T-cell (primary cell): ENCODE data around the gene ERCC1. TPM values are rescaled to one million over a fixed set of nuclear protein-coding genes. Genes with fewer than 3 reads are reported as not detected.
"Not testable (repeated sequence)": the region's sequence is repeated elsewhere in the genome, so short reads cannot be mapped to it uniquely, and the experiment has no call there.

Source experiments
- ATAC-seq, 4 experiments: fragments of 200-7000 bp in 3 of 4; fragments of 150-1000 bp in 1 of 4; cut with Tn5 transposase; replicated peaks in 1 of 4; 1 replicate in 3 of 4; 2 replicates in 1 of 4; pipeline ENCODE4 v1.10.0; 2021; ENCODE audit warnings: moderate library complexity in 3 of 4, mild to moderate bottlenecking in 2 of 4, moderate number of reproducible peaks in 1 of 4
- CTCF ChIA-PET, 2 donors: fragments of 300-600 bp; sonication (Branson Sonifier 250); formaldehyde crosslinking; loops; one replicate each; lab custom pipeline; 2022; ENCODE audit warnings: antibody characterized with exemption in 2 of 2; lab: Charles Lee
- POLR2A ChIA-PET, 2 donors: fragments of 300-600 bp; sonication (Branson Sonifier 250); formaldehyde crosslinking; loops; one replicate each; lab custom pipeline; 2022; ENCODE audit warnings: antibody characterized with exemption in 2 of 2; lab: Charles Lee
- DNase-seq, 35 experiments: peaks; one replicate each; pipeline versions ENCODE4 v3.0.0 to v3.0.0-alpha.2; 2013 to 2023
- H3K27ac ChIP-seq: one replicate; pipeline ENCODE4 v1.5.1; 2013; ENCODE audit warnings: low read length
- H3K27me3 ChIP-seq, 2 experiments: replicated peaks in 1 of 2; 1 replicate in 1 of 2; 2 replicates in 1 of 2; pipeline versions ENCODE4 v1.6.1 to v1.7.0; 2013; ENCODE audit warnings: low read length in 1 of 2, mixed read lengths in 1 of 2; ENCODE audit not compliant: control insufficient read depth in 2 of 2, insufficient read depth in 2 of 2; ENCODE audit errors: extremely low read depth in 1 of 2
- H3K36me3 ChIP-seq, 2 donors: 1 replicate in 1 of 2; 2 replicates in 1 of 2; pipeline versions ENCODE4 v1.6.1 to v1.7.0; 2013; ENCODE audit warnings: low read length in 1 of 2; ENCODE audit not compliant: control insufficient read depth in 2 of 2, insufficient read depth in 1 of 2; ENCODE audit errors: extremely low read depth in 1 of 2
- H3K4me1 ChIP-seq, 2 experiments: 1 replicate in 1 of 2; 2 replicates in 1 of 2; pipeline versions ENCODE4 v1.6.1 to v1.7.0; 2013; ENCODE audit warnings: low read length in 2 of 2, mixed read lengths in 1 of 2; ENCODE audit not compliant: insufficient read depth in 2 of 2, control insufficient read depth in 1 of 2; ENCODE audit errors: extremely low read depth in 1 of 2
- H3K4me3 ChIP-seq, 2 donors: 1 replicate in 1 of 2; 2 replicates in 1 of 2; pipeline versions ENCODE4 v1.5.1 to v1.7.0; 2013; ENCODE audit warnings: mild to moderate bottlenecking in 2 of 2, low read length in 1 of 2, moderate library complexity in 1 of 2; ENCODE audit not compliant: control insufficient read depth in 1 of 2; ENCODE audit errors: extremely low read depth in 1 of 2
- H3K9me3 ChIP-seq: 2 replicates; pipeline ENCODE4 v1.7.0; 2013
- H3K27ac Mint-ChIP-seq, 2 donors: one replicate each; pipeline ENCODE4 v1.8.0; 2020 to 2021; ENCODE audit warnings: mild to moderate bottlenecking in 2 of 2, mixed read lengths in 2 of 2
- H3K27me3 Mint-ChIP-seq, 2 donors: one replicate each; pipeline ENCODE4 v1.8.0; 2021 to 2022; ENCODE audit warnings: mixed read lengths in 2 of 2
- H3K36me3 Mint-ChIP-seq: one replicate; pipeline ENCODE4 v1.8.0; 2021; ENCODE audit warnings: mixed read lengths
- H3K4me1 Mint-ChIP-seq, 3 donors: one replicate each; pipeline ENCODE4 v1.8.0; 2020 to 2022; ENCODE audit warnings: mixed read lengths in 3 of 3, mild to moderate bottlenecking in 1 of 3
- H3K4me3 Mint-ChIP-seq, 3 donors: one replicate each; pipeline ENCODE4 v1.8.0; 2020 to 2022; ENCODE audit warnings: mild to moderate bottlenecking in 3 of 3, mixed read lengths in 3 of 3, moderate library complexity in 3 of 3
- H3K9me3 Mint-ChIP-seq, 3 donors: one replicate each; pipeline ENCODE4 v1.8.0; 2020 to 2022; ENCODE audit warnings: mixed read lengths in 3 of 3
- WGBS: methylation state at CpG from one replicate; pipeline ENCODE4 v1.1.5; 2013; ENCODE audit warnings: missing lambda C conversion rate; ENCODE audit not compliant: insufficient coverage; 5-methylcytosine and 5-hydroxymethylcytosine counted together
- total RNA-seq, 35 experiments: library from RNA in 6 of 35; stranded (reverse) in 6 of 35; fragments of 120-200 nt in 1 of 35; gene quantifications; one replicate each; pipeline versions ENCODE4 v1.2.1 to v1.2.4 and lab custom pipeline; 2013 to 2026

The ERCC1 gene
- total RNA-seq, 5 donors from 2014 or later (not counting 1 experiment from before 2014, with no cell fraction given): 41.7 to 55.4 (median 51.6) TPM

GRCh38 chr19:45418802-45419201 is 4.9 kb downstream of the ERCC1 start:
- no peak for ATAC-seq
- H3K27me3 ChIP-seq: no peaks in the 10 kb centered on the region
- no peak for DNase-seq
- H3K9me3 Mint-ChIP-seq: no peaks in the 10 kb centered on the region
- H3K36me3 ChIP-seq: peaks cover 18 to 44% of the 10 kb centered on the region in 2 donors
- peaks cover 17 to 42% of the 10 kb centered on the region in 2 experiments for H3K4me1 ChIP-seq
- ChIA-PET POLR2A (no interaction called here), CTCF (no interaction called here)
- no peak overlapping the region for H3K27ac ChIP-seq
- no peak overlapping the region for H3K27ac Mint-ChIP-seq
- WGBS: no CpG with 5 or more reads among the region's 9 CpGs
- peaks cover 27% of the 10 kb centered on the region for H3K36me3 Mint-ChIP-seq
- H3K4me3 Mint-ChIP-seq: no peak overlapping the region
- peaks cover 21 to 42% (median 32%) of the 10 kb centered on the region in 3 donors for H3K4me1 Mint-ChIP-seq
- H3K9me3 ChIP-seq: no peaks in the 10 kb centered on the region
- no peak overlapping the region for H3K4me3 ChIP-seq
- no peaks in the 10 kb centered on the region for H3K27me3 Mint-ChIP-seq

- POLR2A ChIA-PET: no interaction called here
- Histone ChIP-seq H3K36me3 (peaks cover 18 to 52% of the 10 kb centered on the region in 2 donors), H3K27ac (no peak overlapping the region), H3K27me3 (no peaks in the 10 kb centered on the region), H3K4me1 (peaks cover 14 to 25% of the 10 kb centered on the region in 2 experiments), H3K4me3 (no peak overlapping the region), H3K9me3 (no peaks in the 10 kb centered on the region)
- no peaks in the 10 kb centered on the region for H3K27me3 Mint-ChIP-seq
- H3K27ac Mint-ChIP-seq: no peak overlapping the region
- 81% methylated on average over 4 of the region's 4 CpGs for WGBS
- DNase-seq (no peak), ATAC-seq (no peak)
- CTCF ChIA-PET: no interaction called here
- no peaks in the 10 kb centered on the region for H3K9me3 Mint-ChIP-seq
- no peak overlapping the region for H3K4me3 Mint-ChIP-seq
- peaks cover 4 to 28% (median 19%) of the 10 kb centered on the region in 3 donors for H3K4me1 Mint-ChIP-seq
- peaks cover 39% of the 10 kb centered on the region for H3K36me3 Mint-ChIP-seq
Observed at GRCh38 chr19:45417151-45417550, 6.6 kb downstream of the ERCC1 start.

- ChIA-PET POLR2A (no interaction called here), CTCF (interaction anchor here in 1 of 2 donors (0.7 kb wide), 1 partner anchor 236 kb away, joined by 4 read pairs; the partner anchor contains the start of gene TRAPPC6A)
Observed at GRCh38 chr19:45414468-45414867, 9.2 kb downstream of the ERCC1 start.

GRCh38 chr19:45413497-45413896 is 10.2 kb downstream of the ERCC1 start:
- H3K4me1 Mint-ChIP-seq: peaks cover under 1 to 5% (median 3%) of the 10 kb centered on the region in 3 donors
- H3K36me3 Mint-ChIP-seq: peaks cover 29% of the 10 kb centered on the region
- no peak overlapping the region for H3K27ac Mint-ChIP-seq
- H3K4me1 ChIP-seq: no peaks in the 10 kb centered on the region
- H3K27me3 Mint-ChIP-seq: no peaks in the 10 kb centered on the region
- ATAC-seq (no peak), DNase-seq (no peak)
- H3K27me3 ChIP-seq: no peaks in the 10 kb centered on the region
- peaks cover 14 to 39% of the 10 kb centered on the region in 2 donors for H3K36me3 ChIP-seq
- no peaks in the 10 kb centered on the region for H3K9me3 ChIP-seq
- CTCF ChIA-PET: interaction anchor here in 1 of 2 donors (0.6 kb wide), 1 partner anchor 390 kb away, joined by 3 read pairs; no protein-coding TSS in a partner anchor
- no peak overlapping the region for H3K27ac ChIP-seq
- 94% methylated on average over 4 of the region's 6 CpGs for WGBS
- POLR2A ChIA-PET: no interaction called here
- no peak overlapping the region for H3K4me3 Mint-ChIP-seq
- H3K4me3 ChIP-seq: no peak overlapping the region
- no peaks in the 10 kb centered on the region for H3K9me3 Mint-ChIP-seq

More at GRCh38 chr19:45414468-45414867, 9.2 kb downstream of the ERCC1 start:
- Mint-ChIP-seq H3K9me3 (no peaks in the 10 kb centered on the region), H3K27me3 (no peaks in the 10 kb centered on the region), H3K27ac (no peak overlapping the region), H3K36me3 (peaks cover 33% of the 10 kb centered on the region), H3K4me3 (no peak overlapping the region), H3K4me1 (peaks cover 0 to 12% (median 5%) of the 10 kb centered on the region in 3 donors)
- H3K4me3 ChIP-seq: no peak overlapping the region
- no peaks in the 10 kb centered on the region for H3K9me3 ChIP-seq
- H3K27ac ChIP-seq: no peak overlapping the region
- H3K4me1 ChIP-seq: peaks cover 7 to 8% of the 10 kb centered on the region in 2 experiments
- peaks cover 14 to 43% of the 10 kb centered on the region in 2 donors for H3K36me3 ChIP-seq
- no peak for DNase-seq
- WGBS: 91% methylated on average over 8 of the region's 8 CpGs
- no peak for ATAC-seq
- H3K27me3 ChIP-seq: no peaks in the 10 kb centered on the region

- H3K4me3 Mint-ChIP-seq, POLR2A ChIA-PET, DNase-seq, ATAC-seq, H3K27ac Mint-ChIP-seq, H3K4me3 ChIP-seq, H3K27me3 Mint-ChIP-seq, H3K27ac ChIP-seq, H3K27me3 ChIP-seq, H3K9me3 ChIP-seq, H3K9me3 Mint-ChIP-seq: not testable (repeated sequence)
- H3K4me1 Mint-ChIP-seq: peaks cover 19 to 29% (median 21%) of the 10 kb centered on the region in 3 donors
- peaks cover 0 to 19% of the 10 kb centered on the region in 2 donors for H3K36me3 ChIP-seq
- WGBS: no CpG with 5 or more reads among the region's 4 CpGs
- peaks cover 21% of the 10 kb centered on the region for H3K36me3 Mint-ChIP-seq
- H3K4me1 ChIP-seq: peaks cover 0 to 21% of the 10 kb centered on the region in 2 experiments
- CTCF ChIA-PET: interaction anchor here in 1 of 2 donors (0.5 kb wide), 1 partner anchor 20 kb away, joined by 3 read pairs; no protein-coding TSS in a partner anchor
Observed at GRCh38 chr19:45410330-45410729, 13.4 kb downstream of the ERCC1 start.

GRCh38 chr19:45409557-45409920 is 14.2 kb downstream of the ERCC1 start:
- Histone ChIP-seq H3K27me3 (peaks cover 0 to 11% of the 10 kb centered on the region in 2 experiments), H3K27ac (no peak overlapping the region), H3K36me3 (peaks cover 0 to 15% of the 10 kb centered on the region in 2 donors), H3K4me3 (no peak overlapping the region), H3K9me3 (no peaks in the 10 kb centered on the region), H3K4me1 (peaks cover 2 to 29% of the 10 kb centered on the region in 2 experiments)
- H3K4me3 Mint-ChIP-seq: no peak overlapping the region
- ATAC-seq (no peak), DNase-seq (no peak)
- ChIA-PET CTCF (interaction anchor here in 1 of 2 donors (0.5 kb wide), 1 partner anchor 19 kb away, joined by 3 read pairs; no protein-coding TSS in a partner anchor), POLR2A (no interaction called here)
- peaks cover 26 to 37% (median 29%) of the 10 kb centered on the region in 3 donors for H3K4me1 Mint-ChIP-seq
- H3K27me3 Mint-ChIP-seq: peaks cover 0 to 5% of the 10 kb centered on the region in 2 donors
- no CpG with 5 or more reads among the region's 4 CpGs for WGBS
- no peak overlapping the region for H3K27ac Mint-ChIP-seq
- no peaks in the 10 kb centered on the region for H3K9me3 Mint-ChIP-seq
- peaks cover 18% of the 10 kb centered on the region for H3K36me3 Mint-ChIP-seq
